ENCODE data around the gene ANKRD28.

The ANKRD28 gene

DNA sequence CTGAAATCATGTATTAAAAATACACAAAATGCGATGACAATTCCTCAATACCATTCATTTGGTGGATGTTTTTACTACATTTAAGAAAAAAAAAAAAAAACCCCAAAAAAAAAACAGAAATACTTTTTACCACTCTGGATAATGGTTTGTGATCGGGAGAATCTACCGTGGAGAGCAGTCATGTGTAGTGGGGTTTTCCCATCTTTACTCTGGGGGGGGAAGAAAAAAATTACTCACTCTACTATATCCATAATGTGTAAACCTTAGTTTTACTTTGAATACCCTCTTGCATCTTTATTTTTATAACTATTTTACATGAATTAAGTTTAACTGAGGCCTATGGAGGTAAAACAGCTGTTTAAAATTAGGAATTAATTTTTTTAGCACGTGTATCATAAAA lies 83.3 kb downstream of the ANKRD28 start:
- no peak for DNase-seq

DNA sequence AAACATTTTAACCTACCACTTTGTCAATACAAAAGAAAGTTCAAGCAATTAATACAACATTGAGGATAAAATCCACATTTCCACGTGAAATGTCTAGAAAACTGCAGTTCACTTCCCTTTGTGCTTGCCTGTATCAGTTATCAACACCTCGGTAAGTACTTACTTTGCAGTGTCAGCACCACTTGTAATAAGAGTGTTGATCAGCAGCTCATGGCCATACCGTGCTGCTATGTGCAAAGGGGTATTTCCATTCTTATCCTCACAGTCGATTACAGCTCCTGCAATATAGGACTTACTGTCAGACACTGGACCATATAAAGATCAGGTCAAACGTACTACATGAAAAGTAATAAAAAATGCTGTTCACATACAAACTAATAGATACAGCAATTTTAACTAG lies 84.4 kb downstream of the ANKRD28 start:
- DNase-seq, result no peak

GRCh38 chr3:15711281-15711680 lies 86.5 kb downstream of the ANKRD28 start:
- no peak for DNase-seq

DNA sequence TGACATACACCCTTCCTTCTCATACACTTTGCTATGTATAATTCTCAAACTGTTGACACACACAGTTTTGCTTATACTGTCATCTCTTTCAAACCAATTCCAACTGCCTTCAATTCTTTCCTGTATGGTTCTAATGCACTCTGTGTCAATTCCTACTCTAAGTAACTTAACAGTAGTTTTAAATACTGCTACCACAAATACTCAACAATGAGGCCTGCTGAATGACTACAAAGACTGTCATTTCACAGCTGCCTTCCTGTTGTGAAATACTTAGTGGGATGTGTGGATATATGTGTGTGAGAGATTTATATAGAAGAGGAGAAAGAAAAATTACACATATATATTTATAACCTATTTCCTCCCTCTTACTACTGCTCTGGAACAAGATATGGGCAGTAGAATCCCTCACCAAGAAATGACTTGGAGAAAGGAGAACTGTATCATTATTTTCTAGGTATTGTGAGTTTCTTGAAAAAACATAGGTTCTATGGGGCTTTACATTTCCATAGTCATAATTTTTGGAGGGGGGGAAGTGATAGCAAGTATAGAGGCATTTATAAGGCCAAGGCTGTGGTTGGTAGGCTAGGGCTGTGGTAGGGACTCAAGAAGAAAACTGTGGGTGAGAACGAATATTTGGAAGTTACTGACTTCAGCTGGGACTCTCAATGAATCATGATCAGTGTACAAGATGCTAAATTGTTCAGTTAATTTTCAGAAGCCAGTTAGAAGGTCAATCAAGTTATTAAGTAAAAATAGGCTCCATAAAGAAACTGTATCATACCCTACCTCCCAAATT lies 88.7 kb downstream of the ANKRD28 start:
- no peak for DNase-seq

GRCh38 chr3:15707779-15708178 lies 90.0 kb downstream of the ANKRD28 start:
- DNase-seq, result no peak

DNA sequence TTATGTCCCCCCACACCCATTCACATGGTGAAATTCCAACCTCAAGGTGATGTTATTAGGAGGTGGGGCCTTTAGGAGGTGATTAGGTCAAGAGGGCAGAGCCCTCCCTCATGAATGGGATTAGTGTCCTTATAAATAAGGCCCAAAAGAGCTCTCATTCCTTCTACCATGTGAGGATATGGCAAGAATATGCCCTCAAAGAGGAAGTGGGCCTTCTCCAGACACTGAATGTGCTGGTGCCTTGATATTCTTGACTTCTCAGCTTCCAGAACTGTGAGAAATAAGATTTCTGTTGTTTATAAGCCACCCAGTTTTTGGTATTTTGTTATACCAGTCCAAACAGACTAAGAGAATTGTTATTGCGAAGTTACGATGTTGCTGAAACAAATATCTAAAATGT lies 94.4 kb downstream of the ANKRD28 start:
- no peak for DNase-seq

DNA sequence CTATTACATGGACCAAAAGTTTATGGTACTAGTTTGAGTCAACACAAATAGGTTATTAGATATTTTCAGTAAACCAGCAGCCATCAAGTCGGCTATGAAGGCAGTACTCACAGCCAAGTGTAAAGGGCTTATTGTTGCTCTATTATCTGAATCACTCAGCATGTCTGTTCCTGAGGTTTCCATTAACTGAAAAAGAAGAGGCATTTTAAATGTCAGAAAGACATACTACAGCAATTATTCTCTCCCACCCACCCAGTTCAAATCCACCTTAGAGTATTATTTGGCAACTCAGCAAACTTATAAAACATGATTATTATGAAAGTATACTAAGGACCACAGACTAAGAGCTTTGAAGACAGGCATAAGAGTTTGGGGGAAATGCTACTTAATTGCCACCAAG lies 103.2 kb downstream of the ANKRD28 start:
- no peak for DNase-seq

GRCh38 chr3:15693355-15693754 lies 104.4 kb downstream of the ANKRD28 start:
- no peak for DNase-seq

DNA sequence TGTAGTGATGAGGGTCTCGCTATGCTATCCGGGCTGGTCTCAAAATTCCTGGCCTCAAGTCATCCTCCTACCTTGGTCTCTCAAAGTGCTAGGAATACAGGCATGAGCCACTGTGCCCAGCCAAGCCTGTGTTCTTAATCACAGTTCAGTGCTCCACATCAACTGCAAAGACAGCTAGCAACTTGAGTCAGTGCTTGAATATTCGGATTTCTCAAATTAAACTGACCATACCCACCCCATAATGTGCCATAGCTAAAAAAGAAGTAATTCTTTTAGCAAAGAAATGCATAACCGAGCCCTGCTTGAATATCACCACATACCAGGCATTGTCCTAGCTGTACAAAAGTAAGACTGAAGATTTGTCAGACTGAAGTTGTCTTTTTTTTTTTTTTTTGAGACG lies 107.0 kb downstream of the ANKRD28 start:
- no peak for DNase-seq

DNA sequence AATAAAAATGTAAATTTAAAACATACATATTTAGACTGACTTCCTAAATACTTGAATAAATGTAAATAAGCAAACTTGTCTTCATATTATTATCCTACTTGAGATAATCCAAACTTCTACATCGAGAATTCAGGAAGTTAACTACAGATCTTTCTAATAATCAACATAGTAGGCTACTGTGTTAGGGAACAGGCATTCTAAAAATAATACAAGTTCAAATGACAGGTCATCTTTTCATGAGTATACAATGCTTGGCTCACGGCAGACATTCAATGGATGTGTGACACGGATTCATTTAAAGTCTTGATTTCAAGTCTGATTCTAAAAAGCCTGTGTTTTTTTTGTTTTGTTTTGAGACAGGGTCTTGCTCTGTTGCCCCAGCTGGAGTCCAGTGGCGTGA lies 107.5 kb downstream of the ANKRD28 start:
- no peak for DNase-seq

DNA sequence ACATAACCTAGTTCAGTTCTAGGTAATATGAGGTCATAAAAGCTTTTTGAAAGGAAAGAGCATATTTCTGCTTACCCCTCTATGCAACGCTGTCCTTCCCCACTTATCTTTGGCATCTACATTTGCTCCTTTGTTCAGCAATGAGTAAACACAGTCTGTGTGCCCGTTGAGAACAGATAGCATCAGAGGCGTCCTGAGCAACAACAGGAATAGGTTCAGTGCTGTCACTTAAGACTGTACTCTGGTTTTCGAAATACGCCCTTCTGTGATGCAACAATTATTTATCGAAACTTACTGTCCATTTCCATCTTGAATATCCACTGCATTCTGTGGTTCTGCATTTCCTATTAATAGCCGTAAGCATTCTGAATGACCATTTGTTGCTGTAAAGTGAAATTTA lies 111.9 kb downstream of the ANKRD28 start:
- no peak for DNase-seq

DNA sequence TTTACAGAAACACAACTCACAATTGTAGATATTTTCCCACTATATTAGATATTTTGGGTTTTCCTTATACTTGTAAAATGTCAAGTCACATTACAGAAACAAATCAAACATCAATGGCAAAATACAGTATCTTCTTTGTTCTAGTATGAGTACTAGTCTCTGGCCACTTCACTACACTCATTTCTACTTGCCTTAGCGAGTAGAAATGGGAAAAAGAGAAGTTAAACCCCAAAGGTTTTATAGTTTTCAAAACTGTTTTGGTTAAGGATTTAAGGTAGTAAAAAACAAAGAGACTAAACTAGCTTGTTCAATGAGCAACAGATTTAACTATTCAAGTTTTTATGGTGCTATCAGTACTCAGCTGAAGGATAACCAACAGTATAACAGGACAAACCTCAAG lies 114.5 kb downstream of the ANKRD28 start:
- DNase-seq, result no peak

DNA sequence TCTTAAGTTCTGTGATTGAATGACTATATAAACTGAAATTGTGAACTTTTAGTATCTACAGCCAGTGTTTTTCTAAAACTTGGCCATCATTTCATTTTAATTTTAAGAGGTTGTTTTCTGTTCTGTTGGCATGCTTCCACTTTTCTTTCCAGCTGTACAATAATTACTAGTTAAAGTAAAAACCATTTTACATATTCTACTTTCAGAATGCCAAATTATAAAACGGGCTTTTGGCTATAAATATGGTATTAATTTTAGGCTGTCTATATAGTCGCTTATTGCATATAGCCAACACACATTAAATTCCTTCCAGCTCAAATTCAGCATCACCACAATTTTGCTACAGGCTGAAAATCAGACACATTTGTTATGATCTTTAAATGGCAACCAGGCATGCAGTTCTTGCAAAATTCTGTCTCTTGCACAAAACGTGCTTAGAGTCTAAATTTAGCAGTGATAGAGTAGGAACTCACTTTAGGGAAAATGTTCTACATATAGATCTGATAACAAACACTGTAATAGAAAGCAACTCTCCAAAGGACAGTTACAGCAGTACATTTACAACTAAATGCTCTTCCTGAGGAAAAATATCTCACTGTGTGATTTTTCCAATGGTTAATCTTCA lies 115.1 kb downstream of the ANKRD28 start:
- no peak for DNase-seq

DNA sequence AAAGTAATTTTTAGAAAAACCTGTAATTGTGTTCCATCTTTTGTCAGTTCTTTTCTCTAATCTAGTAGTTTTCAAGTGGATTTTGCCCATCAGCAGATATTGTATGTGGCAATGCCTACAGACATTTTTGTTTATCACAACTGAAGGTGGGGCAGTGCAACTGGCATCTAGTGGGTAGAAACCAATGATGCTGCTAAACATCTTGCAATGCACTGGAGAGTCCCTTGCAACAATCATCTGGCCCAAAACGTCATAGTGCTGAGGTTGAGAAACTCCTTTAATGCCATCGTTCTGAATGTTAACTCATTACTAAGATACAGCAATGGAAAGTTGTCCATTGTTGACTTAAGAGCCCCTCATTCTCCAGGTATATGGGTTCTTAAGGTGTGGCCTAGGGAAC lies 116.1 kb downstream of the ANKRD28 start:
- no peak for DNase-seq

- DNase-seq, result no peak
Measured at GRCh38 chr3:15679306-15679705, 118.5 kb downstream of the ANKRD28 start.

- no peak for DNase-seq
Measured at GRCh38 chr3:15676259-15676658, 121.5 kb downstream of the ANKRD28 start.

GRCh38 chr3:15673536-15673935 lies 124.2 kb downstream of the ANKRD28 start:
- no peak for DNase-seq

DNA sequence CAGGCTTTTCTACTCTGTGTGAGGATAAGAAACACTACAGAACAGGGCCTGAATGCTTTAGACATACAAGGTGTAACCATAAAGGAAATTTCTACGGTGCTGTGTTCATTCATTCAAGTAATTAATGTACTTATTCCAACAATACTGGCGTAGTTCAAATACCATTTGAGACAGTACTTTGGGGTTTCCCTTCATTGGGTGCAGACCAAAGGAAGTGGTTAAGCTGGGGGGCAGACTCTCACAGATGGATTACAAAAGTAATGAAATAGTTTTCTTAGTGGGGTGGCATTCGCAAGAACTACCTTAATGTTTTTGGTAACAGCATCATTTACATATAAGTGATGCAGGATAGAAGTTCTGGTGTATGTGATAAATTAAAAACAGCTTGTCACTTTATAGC lies 130.3 kb downstream of the ANKRD28 start:
- peak; percentile 23 for DNase-seq

DNA sequence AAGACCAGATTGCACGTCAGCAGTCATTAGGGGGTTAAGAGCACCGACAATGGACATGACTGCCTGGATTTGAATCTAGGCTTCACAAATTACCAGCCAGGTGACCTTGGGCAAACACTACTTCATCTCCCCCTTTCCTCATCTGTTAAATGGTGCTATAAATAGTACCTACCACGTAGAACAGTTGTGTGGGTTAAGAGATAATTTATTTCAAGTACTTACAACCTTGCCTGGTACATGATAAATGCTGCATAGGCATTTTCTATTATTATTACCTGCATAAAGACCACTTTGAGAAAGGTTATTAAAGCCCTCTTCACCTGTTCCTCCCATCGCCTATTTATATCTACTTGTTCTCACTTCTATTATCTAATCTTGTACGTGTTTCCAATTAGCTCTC lies 131.5 kb downstream of the ANKRD28 start:
- no peak for DNase-seq

DNA sequence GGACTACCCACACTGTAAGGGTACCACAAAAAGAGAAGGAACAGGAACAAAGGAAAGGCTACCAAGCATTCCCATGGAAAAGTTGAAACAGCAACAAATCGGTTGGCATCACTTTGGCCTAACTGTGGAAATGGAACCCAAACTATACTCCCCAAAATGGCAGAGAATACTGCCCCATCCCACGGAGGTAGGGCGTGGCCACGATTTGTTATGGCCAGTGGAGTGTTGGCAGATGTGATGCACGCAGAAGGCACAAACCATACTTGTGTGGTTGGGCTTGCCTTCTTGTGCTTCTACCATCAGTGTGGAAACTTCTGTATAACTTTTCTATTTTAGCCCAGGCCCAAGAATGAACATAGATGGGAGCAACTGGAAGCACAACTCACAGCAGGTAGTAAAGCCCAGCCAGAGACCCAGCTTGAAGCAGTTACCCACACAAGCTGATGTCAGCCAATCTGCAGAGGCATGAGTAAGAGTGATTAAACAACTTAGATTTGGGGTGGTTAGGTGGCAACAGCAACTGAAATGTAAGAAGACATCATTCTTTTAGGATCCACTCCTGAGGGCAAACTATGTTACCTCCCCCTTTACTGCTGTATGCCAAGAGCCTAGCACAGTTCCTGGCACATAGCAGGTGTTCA lies 132.1 kb downstream of the ANKRD28 start:
- no peak for DNase-seq

GRCh38 chr3:15664144-15664543 lies 133.6 kb downstream of the ANKRD28 start:
- DNase-seq, result no peak

DNA sequence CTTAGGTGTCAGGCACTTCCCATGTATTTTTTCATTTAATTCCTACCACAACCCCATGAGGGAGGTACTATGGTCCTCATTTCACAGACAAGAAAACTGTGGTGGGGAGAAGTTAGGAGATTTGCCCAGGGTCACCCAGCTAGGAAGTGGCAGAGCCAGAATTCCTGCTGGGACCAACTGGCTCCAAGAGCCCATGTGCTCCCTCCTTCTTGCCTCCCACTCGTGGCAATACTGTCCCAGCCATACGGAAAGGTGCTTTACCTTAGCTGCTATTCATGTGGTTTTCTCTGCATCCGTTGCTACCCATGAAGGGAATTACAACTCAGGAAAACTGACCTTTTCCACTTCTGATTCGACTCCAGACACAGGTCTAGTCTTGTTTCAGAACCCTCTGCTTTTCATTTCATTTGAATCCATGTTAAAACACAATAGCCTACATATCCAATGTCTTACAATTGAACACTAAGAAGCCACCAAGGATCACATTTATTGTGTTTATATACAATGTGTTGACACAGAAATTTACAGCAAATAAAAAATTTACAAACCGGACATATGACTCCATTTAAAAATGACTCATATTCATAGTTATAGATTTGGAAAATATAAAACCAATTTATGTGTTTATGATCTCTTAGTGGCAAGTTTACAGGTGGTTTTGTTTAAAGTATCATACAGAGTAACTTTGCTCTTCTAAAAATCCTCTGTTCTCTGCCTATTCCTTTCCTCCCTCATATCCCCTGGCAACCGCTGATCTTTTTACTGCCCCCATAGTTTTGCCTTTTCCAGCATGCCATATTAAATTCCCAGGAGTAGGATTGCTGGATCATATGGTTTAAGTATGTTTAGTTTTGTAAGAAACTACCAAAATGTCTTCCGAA lies 137.5 kb downstream of the ANKRD28 start:
- DNase-seq, result no peak

- DNase-seq, result no peak
Measured at GRCh38 chr3:15659254-15659975, 138.4 kb downstream of the ANKRD28 start.
